ENCODE data around the gene NEO1.
"Not testable (repeated sequence)": the region's sequence is repeated elsewhere in the genome, so short reads cannot be mapped to it uniquely, and the experiment has no call there.

Gene NEO1

DNA sequence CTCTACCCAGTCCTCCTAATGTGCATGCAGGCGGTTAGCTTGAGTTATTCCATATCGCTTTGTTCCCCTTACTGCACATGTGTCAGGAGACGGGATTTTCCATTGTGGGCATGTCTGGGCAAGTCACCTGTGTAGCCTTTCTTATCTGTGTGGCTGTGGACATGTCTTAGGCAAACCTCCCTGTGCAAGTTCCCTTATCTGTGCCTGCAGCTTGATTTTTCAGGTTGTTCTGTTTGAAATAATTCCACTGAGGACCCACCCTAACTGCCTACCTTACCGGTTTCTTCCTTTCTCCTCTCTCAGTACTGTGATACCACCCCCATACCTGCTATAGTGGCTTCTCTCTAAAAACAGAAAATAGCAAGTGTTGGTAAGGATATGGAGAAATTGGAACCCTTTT lies 113.6 kb downstream of the NEO1 start:
- DNase-seq (ENCODE audit: low spot score) = no peak
- in situ Hi-C loops (cut with MboI; ENCODE audit: low pct_unique_long_range_greater_than_20kb, low sequenced_read_pairs, unreplicated experiment) = no loop called here
- TF ChIP-seq, protein P1, sequence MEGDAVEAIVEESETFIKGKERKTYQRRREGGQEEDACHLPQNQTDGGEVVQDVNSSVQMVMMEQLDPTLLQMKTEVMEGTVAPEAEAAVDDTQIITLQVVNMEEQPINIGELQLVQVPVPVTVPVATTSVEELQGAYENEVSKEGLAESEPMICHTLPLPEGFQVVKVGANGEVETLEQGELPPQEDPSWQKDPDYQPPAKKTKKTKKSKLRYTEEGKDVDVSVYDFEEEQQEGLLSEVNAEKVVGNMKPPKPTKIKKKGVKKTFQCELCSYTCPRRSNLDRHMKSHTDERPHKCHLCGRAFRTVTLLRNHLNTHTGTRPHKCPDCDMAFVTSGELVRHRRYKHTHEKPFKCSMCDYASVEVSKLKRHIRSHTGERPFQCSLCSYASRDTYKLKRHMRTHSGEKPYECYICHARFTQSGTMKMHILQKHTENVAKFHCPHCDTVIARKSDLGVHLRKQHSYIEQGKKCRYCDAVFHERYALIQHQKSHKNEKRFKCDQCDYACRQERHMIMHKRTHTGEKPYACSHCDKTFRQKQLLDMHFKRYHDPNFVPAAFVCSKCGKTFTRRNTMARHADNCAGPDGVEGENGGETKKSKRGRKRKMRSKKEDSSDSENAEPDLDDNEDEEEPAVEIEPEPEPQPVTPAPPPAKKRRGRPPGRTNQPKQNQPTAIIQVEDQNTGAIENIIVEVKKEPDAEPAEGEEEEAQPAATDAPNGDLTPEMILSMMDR (IDR thresholded peaks at IDR 0.05; ENCODE audit: extremely low read depth, insufficient read depth, missing control alignments) = no peak

DNA sequence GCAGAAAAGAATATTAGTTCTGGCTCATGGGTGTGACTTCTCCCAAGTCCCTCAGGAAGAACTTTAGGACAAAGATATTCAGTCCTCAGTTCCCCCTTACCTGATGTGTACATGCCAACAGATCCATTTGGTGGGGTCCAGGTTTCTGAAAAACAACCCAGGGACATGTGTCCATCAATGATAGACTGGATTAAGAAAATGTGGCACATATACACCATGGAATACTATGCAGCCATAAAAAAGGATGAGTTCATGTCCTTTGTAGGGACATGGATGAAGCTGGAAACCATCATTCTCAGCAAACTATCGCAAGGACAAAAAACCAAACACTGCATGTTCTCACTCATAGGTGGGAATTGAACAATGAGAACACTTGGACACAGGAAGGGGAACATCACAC lies 114.4 kb downstream of the NEO1 start:
- DNase-seq (ENCODE audit: low spot score); in situ Hi-C loops (cut with MboI; ENCODE audit: low pct_unique_long_range_greater_than_20kb, low sequenced_read_pairs, unreplicated experiment): not testable (repeated sequence)

DNA sequence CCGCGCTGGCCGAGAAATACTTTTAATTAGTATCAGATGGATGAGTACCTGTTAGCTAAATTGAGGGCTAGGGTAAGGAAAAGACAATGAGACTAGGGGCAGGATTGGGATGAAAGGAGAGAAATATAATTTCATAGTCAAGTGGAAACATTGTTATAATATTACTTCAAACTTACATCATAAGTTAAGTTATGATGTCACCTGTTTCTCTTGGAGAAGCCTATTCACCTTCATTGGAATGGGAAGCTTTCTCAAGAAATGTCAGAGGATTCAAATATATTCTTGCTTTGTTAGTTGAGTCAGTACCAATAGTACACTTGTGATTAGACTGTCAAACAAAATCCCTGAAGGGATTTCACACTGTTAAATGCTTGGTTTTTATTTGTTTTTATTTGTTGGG lies 116.2 kb downstream of the NEO1 start:
- DNase-seq (ENCODE audit: low spot score) = no peak
- TF ChIP-seq, protein P1 (IDR thresholded peaks at IDR 0.05; ENCODE audit: extremely low read depth, insufficient read depth, missing control alignments) = no peak
- in situ Hi-C loops (cut with MboI; ENCODE audit: low pct_unique_long_range_greater_than_20kb, low sequenced_read_pairs, unreplicated experiment) = no loop called here

DNA sequence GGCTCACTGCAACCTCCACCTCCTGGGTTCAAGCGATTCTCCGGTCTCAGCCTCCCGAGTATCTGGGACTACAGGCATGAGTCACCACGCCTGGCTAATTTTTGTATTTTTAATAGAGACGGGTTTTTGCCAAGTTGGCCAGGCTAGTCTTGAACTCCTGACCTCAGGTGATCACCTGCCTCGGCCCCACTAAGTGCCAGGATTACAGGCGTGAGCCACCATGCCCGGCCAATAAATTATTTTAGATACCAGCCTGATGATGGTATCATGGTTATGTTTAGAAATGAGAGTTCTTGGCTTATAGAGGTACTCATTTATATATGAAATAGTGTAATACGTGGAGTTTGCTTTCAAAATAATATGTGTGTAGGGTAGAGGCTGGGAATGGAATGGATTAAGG lies 119.4 kb downstream of the NEO1 start:
- TF ChIP-seq, protein P1 (IDR thresholded peaks at IDR 0.05; ENCODE audit: extremely low read depth, insufficient read depth, missing control alignments) = no peak
- DNase-seq (ENCODE audit: low spot score) = no peak
- in situ Hi-C loops (cut with MboI; ENCODE audit: low pct_unique_long_range_greater_than_20kb, low sequenced_read_pairs, unreplicated experiment) = no loop called here

DNA sequence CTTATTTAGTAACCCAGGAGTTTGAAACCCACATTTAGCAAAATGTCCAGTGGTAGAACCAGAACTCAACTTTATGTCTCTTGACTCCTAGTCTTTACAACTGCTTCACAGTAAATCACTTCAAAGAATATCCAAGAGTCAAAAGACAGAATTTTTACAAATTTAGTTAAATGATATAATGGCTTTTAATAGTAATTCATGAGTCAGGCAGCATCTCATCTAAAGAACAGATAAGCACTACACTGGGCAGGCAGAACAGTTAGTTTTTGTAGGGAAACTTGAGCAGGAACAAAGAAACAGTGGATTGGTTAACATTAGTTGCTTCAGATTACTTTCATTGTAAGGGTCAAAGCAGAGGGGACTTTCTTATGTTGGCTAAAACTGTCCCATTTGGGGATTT lies 120.2 kb downstream of the NEO1 start:
- DNase-seq (ENCODE audit: low spot score) = no peak
- TF ChIP-seq, protein P1 (IDR thresholded peaks at IDR 0.05; ENCODE audit: extremely low read depth, insufficient read depth, missing control alignments) = no peak
- in situ Hi-C loops (cut with MboI; ENCODE audit: low pct_unique_long_range_greater_than_20kb, low sequenced_read_pairs, unreplicated experiment) = no loop called here

DNA sequence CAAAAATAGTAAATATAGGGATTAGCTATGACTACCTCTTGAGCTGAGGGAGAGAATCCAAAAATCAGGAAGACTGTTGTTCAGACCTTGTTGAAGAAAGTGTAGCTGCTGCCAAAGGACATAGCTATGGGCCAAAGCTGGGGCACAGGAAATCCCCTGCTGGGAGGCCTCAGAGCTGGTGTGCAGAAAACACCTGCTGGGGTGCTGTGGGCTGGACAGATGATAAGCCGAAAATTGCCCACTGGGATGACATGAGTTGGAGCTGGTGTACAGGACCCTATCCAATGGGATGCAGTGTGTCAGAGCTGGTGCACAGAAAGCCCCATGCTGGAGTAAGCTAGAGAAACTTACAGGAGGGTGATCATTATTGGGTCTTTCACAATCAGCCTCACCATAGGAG lies 121.9 kb downstream of the NEO1 start:
- DNase-seq (ENCODE audit: low spot score) = no peak
- in situ Hi-C loops (cut with MboI; ENCODE audit: low pct_unique_long_range_greater_than_20kb, low sequenced_read_pairs, unreplicated experiment) = no loop called here
- TF ChIP-seq, protein P1 (IDR thresholded peaks at IDR 0.05; ENCODE audit: extremely low read depth, insufficient read depth, missing control alignments) = no peak

DNA sequence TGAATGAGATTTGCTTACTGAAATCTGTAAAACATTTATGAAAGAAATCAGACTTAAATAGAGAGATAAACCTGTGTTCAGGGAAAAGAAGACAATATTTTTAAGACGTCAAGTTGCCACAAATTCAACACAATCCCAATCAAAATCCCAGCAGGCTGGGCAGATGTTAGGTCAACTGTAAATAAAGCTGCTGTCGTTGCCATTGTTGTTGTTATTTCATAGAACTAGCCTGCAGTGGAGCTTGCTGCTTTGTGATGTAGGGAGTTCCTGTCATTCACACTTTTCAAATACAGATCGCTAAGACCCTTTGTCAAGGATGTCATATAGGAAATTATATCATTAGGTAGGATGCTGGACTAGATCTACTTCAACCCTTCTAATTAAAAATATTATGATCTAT lies 123.1 kb downstream of the NEO1 start:
- TF ChIP-seq, protein P1 (IDR thresholded peaks at IDR 0.05; ENCODE audit: extremely low read depth, insufficient read depth, missing control alignments) = no peak
- in situ Hi-C loops (cut with MboI; ENCODE audit: low pct_unique_long_range_greater_than_20kb, low sequenced_read_pairs, unreplicated experiment) = no loop called here
- no peak for DNase-seq (ENCODE audit: low spot score)
